Adrenal gland (tissue), 12 donors: ENCODE results near the gene RBMY1A1. TPM values are rescaled to one million over a fixed set of nuclear protein-coding genes. Genes with fewer than 3 reads are reported as not detected.

Source experiments
- polyA plus RNA-seq, 3 donors: library from polyadenylated mRNA; stranded (reverse); fragments of 200-250 nt in 2 of 3; fragments of 350-450 nt in 1 of 3; fragmentation: Illumina TruSeq in 1 of 3; extraction: RNeasy Lipid Tissue Mini Kit (QIAGEN cat#74804) in 1 of 3; gene quantifications; one replicate each; pipeline ENCODE4 v1.2.3, GENCODE V29; 2013 to 2014
- total RNA-seq, 9 donors: library from RNA; depleted of rRNA in 4 of 9; stranded (reverse); fragments of >200 nt in 4 of 9; fragments of 120-200 nt in 1 of 9; fragmentation: NEBNext Ultra II Directional in 1 of 9; extraction: Animal tissue kit (Norgen Biotek cat#: 25700) in 1 of 9; gene quantifications; one replicate each; pipeline versions ENCODE4 v1.1.0 to v1.2.4, GENCODE V29; 2013 to 2023
- donor health status: healthy with polysubstance abuse.
- donor health status: Bipolar disorder and iron deficiency.
- donor health status: DM: yes; HTN: yes; CAD: no.
- donor health status: DM: no; HTN: no; CAD: no.
- donor health status: DM: no; HTN: no; CAD: no.
- donor health status: DM: yes; HTN: yes; CAD: no.

RBMY1A1 gene
- total and polyA plus RNA-seq, 12 donors: not detected

Other genes starting within 250 kb of the RBMY1A1 start
- not detected for gene RBMY1B, start 23.5 kb upstream of the RBMY1A1 start, total RNA-seq
- not detected for gene RBMY1B, start 23.5 kb upstream of the RBMY1A1 start, polyA plus RNA-seq